ENCODE measurements around the gene PLB1. TPM values are rescaled to one million over a fixed set of nuclear protein-coding genes. Genes with fewer than 3 reads are reported as not detected.

The PLB1 gene
- total and polyA plus RNA-seq, 9 of the 15 experiments (the other 6 are each of a cell fraction or from before 2014, with no cell fraction given) = 0.01 to 0.09 (median 0.07) TPM; not detected in 2

DNA sequence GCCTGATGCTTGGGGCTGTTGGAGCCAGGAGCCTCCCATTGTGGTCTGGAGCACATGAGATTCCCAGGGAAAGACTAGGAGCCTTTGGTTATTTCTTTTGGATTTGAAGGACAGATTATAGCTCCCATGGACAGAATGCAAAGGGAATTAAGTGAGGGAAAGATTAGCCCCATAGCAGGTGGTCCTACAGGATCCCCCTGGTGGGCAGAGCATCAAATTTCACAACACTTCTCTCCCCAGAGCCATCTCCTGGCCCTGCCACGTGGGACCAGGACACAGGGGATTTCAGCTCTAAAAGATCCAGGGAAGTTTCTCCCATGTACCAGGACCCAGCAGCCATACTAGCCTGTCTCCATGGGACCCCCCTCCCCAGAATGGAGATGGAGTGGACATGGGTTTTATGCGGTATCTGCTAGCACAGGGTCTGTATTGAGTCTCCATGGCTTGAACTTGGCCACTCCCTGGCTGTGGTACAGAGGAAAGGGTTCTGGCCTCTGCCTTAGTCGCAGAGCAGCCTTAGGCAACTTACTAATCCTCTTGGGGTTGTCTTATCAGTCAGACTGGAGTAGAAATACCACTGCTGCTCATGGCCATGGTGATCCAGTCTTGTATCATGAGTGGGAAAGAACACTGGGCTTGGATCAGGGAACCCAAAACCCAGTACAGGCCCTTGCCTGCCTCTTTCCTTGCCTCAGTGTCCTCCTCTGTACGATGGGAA lies 6.8 kb upstream of the PLB1 start:
- no peak overlapping the region for H3K9ac ChIP-seq (ENCODE audit: insufficient read depth in 1 of 2, low read depth in 2 of 2, low read length in 2 of 2)
- no peaks in the 10 kb centered on the region for H4K20me1 ChIP-seq (replicated peaks; ENCODE audit: control insufficient read depth, insufficient read depth, low read length)
- ATAC-seq = no peak
- intact Hi-C loops (cut with micrococcal nuclease) (no loop called here), in situ Hi-C loops (cut with MboI) (no loop called here)
- H3K27ac ChIP-seq (ENCODE audit: extremely low read depth, low read depth, low read length) = no peak overlapping the region
- H3K4me1 ChIP-seq (replicated peaks in 1 of 2; ENCODE audit: control insufficient read depth in 2 of 2, insufficient read depth in 2 of 2, low read length in 2 of 2) = no peaks in the 10 kb centered on the region
- H3K79me2 ChIP-seq (ENCODE audit: control insufficient read depth, insufficient read depth, low read length) = no peaks in the 10 kb centered on the region
- WGBS (ENCODE audit: insufficient coverage, low coverage, missing lambda C conversion rate) = 0% methylated on average over 4 of the region's 4 CpGs
- H2AFZ ChIP-seq (ENCODE audit: low read depth, low read length) = no peak overlapping the region
- no peak overlapping the region for H3K4me3 ChIP-seq
- H3K36me3 ChIP-seq (ENCODE audit: control insufficient read depth, insufficient read depth, low read length) = no peaks in the 10 kb centered on the region
- FAIRE-seq = no peak
- H3K9me3 ChIP-seq (replicated peaks; ENCODE audit: control insufficient read depth, insufficient read depth, low read depth, low read length) = no peaks in the 10 kb centered on the region
- H3K9me1 ChIP-seq (ENCODE audit: control insufficient read depth, insufficient read depth, low read length) = no peaks in the 10 kb centered on the region
- no peak overlapping the region for H3K4me2 ChIP-seq (ENCODE audit: insufficient read depth, low read length)
- no TSS peak for BruUV-seq (replicated peaks)
- peaks cover 5 to 34% of the 10 kb centered on the region in 2 experiments; a peak in 4 of 5 replicates for H3K27me3 ChIP-seq (ENCODE audit: control insufficient read depth in 2 of 2, insufficient read depth in 2 of 2, low read length in 2 of 2)
- CTCF ChIA-PET (ENCODE audit: low intra/inter-chr PET ratio) = no interaction called here
- TF ChIP-seq BRCA1 (IDR thresholded peaks at IDR 0.05) = no peak
- TF ChIP-seq BRCA1 (CRISPR knock-in tag; IDR thresholded peaks at IDR 0.05) = no peak
- no peak for TF ChIP-seq SIX5 (IDR thresholded peaks at IDR 0.05; ENCODE audit: borderline replicate concordance in 1 of 2, insufficient read depth in 1 of 2, low read depth in 1 of 2, low read length in 2 of 2)
- TF ChIP-seq, protein P1, sequence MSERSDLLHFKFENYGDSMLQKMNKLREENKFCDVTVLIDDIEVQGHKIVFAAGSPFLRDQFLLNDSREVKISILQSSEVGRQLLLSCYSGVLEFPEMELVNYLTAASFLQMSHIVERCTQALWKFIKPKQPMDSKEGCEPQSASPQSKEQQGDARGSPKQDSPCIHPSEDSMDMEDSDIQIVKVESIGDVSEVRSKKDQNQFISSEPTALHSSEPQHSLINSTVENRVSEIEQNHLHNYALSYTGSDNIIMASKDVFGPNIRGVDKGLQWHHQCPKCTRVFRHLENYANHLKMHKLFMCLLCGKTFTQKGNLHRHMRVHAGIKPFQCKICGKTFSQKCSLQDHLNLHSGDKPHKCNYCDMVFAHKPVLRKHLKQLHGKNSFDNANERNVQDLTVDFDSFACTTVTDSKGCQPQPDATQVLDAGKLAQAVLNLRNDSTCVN (CRISPR knock-in tag; IDR thresholded peaks at IDR 0.05) = no peak
- no peak for TF ChIP-seq ZNF57 (CRISPR knock-in tag; IDR thresholded peaks at IDR 0.05)
- DNase-seq (ENCODE audit: extremely low read depth in 1 of 4, low spot score in 3 of 4) = no peak
- POLR2A ChIA-PET = no interaction called here

Data from K562 (cell line).